GM23248 (cell line): Measurements from ENCODE around the gene DENND1A.

ENCODE experiments used
- EZH2 ChIP-seq: fragments of 200-600 bp; sonication (generic); IDR thresholded peaks from 2 replicates; pipeline ENCODE4 v1.6.1; 2018; ENCODE audit warnings: antibody characterized with exemption, mild to moderate bottlenecking; ENCODE audit not compliant: insufficient read depth, poor library complexity, severe bottlenecking
- EZH2phosphoT487 ChIP-seq: fragments of 200-600 bp; sonication (generic); IDR thresholded peaks from 2 replicates; pipeline ENCODE4 v1.6.1; 2018; ENCODE audit warnings: antibody characterized with exemption, moderate library complexity, mild to moderate bottlenecking, low read depth; ENCODE audit not compliant: insufficient read depth

DNA sequence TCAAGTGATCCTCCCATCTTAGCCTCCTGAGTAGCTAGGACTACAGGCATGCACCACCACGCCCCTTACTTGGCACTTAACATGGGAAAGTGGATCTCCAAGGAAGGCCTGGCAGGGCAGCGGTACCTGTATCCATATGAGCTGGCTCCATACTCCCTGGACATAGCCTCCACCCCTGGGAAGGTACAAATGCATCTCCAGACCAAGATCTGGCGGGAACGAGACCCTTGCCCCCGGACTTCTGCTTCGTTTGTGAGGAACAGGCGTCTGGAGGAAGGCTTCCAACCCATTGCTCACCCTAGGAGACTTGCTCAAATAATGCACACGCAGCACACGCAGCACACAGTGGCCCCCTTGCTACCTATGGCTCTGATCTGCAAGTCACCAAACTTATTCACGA is 518.7 kb downstream of the DENND1A start:
- no peak for TF ChIP-seq EZH2
- no peak for TF ChIP-seq EZH2phosphoT487
